SK-N-SH treated with all-trans-retinoic acid at 6 μM for 48 hours (cell line): ENCODE data around the gene JARID2.
A peak's percentile ranks its signal among the peaks of the same experiment; 100 is the strongest.

Experiments used
- ATAC-seq: fragments of 200-7000 bp; cut with Tn5 transposase; 3 replicates; pipeline ENCODE4 v1.9.1; 2020; ENCODE audit warnings: mild to moderate bottlenecking, moderate library complexity
- ARNTL ChIP-seq: fragments of 450-650 bp; formaldehyde crosslinking; IDR thresholded peaks from 2 replicates; pipeline ENCODE4 v1.5.0; 2020; ENCODE audit warnings: low read depth, mild to moderate bottlenecking, moderate library complexity, borderline replicate concordance
- CREB5 ChIP-seq: fragments of 250-450 bp; sonication (Bioruptor Pico); IDR thresholded peaks from 2 replicates; pipeline ENCODE4 v1.5.1; 2020; ENCODE audit warnings: low read depth, mild to moderate bottlenecking, moderate library complexity
- CSDC2 ChIP-seq: fragments of 250-450 bp; sonication (Bioruptor Pico); IDR thresholded peaks from 2 replicates; pipeline ENCODE4 v1.5.0; 2020; ENCODE audit warnings: mild to moderate bottlenecking, moderate library complexity
- CSRNP3 ChIP-seq: fragments of 250-450 bp; sonication (Bioruptor Pico); IDR thresholded peaks from 2 replicates; pipeline ENCODE4 v1.5.1; 2021; ENCODE audit warnings: mild to moderate bottlenecking, moderate library complexity
- ESRRG ChIP-seq: fragments of 250-450 bp; sonication (Bioruptor Pico); IDR thresholded peaks from 2 replicates; pipeline ENCODE4 v1.6.1; 2021; ENCODE audit warnings: mild to moderate bottlenecking
- GLIS3 ChIP-seq: fragments of 250-450 bp; sonication (Bioruptor Pico); IDR thresholded peaks from 2 replicates; pipeline ENCODE4 v1.5.0; 2020; ENCODE audit warnings: mild to moderate bottlenecking, moderate library complexity
- ISL1 ChIP-seq: fragments of 250-450 bp; sonication (Bioruptor Pico); IDR thresholded peaks from 2 replicates; pipeline ENCODE4 v2.1.2; 2022; ENCODE audit warnings: mild to moderate bottlenecking, moderate library complexity
- OSR1 ChIP-seq: fragments of 250-450 bp; sonication (Bioruptor Pico); IDR thresholded peaks from 2 replicates; pipeline ENCODE4 v1.8.0; 2022; ENCODE audit warnings: moderate library complexity, mild to moderate bottlenecking, inconsistent platforms
- PATZ1 ChIP-seq: fragments of 250-450 bp; sonication (Bioruptor Pico); IDR thresholded peaks from 2 replicates; pipeline ENCODE4 v1.8.0; 2020; ENCODE audit warnings: mild to moderate bottlenecking, moderate library complexity, borderline replicate concordance
- POU6F1 ChIP-seq: fragments of 250-450 bp; sonication (Bioruptor Pico); IDR thresholded peaks from 2 replicates; pipeline ENCODE4 v1.8.0; 2021; ENCODE audit warnings: low read depth, mild to moderate bottlenecking, moderate library complexity, borderline replicate concordance
- PPARA ChIP-seq: fragments of 250-450 bp; sonication (Bioruptor Pico); IDR thresholded peaks from 2 replicates; pipeline ENCODE4 v1.5.0; 2020; ENCODE audit warnings: mild to moderate bottlenecking, borderline replicate concordance
- SNAI2 ChIP-seq: fragments of 250-450 bp; sonication (Bioruptor Pico); IDR thresholded peaks from 2 replicates; pipeline ENCODE4 v1.5.0; 2020; ENCODE audit warnings: mild to moderate bottlenecking, moderate library complexity
- TCF4 ChIP-seq: fragments of 250-450 bp; sonication (Bioruptor Pico); IDR thresholded peaks from 2 replicates; pipeline ENCODE4 v1.8.0; 2021; ENCODE audit warnings: mild to moderate bottlenecking, moderate library complexity, borderline replicate concordance
- TOX ChIP-seq: fragments of 250-450 bp; sonication (Bioruptor Pico); IDR thresholded peaks from 2 replicates; pipeline ENCODE4 v1.8.0; 2021; ENCODE audit warnings: mild to moderate bottlenecking, moderate library complexity, borderline replicate concordance
- TSHZ2 ChIP-seq: fragments of 250-450 bp; sonication (Bioruptor Pico); IDR thresholded peaks from 2 replicates; pipeline ENCODE4 v1.5.0; 2020; ENCODE audit warnings: mild to moderate bottlenecking, moderate library complexity
- ZC3H10 ChIP-seq: fragments of 250-450 bp; sonication (Bioruptor Pico); IDR thresholded peaks from 2 replicates; pipeline ENCODE4 v1.5.1; 2021; ENCODE audit warnings: mild to moderate bottlenecking, moderate library complexity
- ZFP3 ChIP-seq: fragments of 250-450 bp; sonication (Bioruptor Pico); IDR thresholded peaks from 2 replicates; pipeline ENCODE4 v1.5.0; 2020; ENCODE audit warnings: mild to moderate bottlenecking, moderate library complexity
- ZFP30 ChIP-seq: fragments of 450-650 bp; formaldehyde crosslinking; IDR thresholded peaks from 2 replicates; pipeline ENCODE4 v1.5.0; 2022; ENCODE audit warnings: mild to moderate bottlenecking, moderate library complexity
- ZNF565 ChIP-seq: fragments of 450-650 bp; formaldehyde crosslinking; conservative IDR thresholded peaks from 2 replicates; pipeline ENCODE4 v1.5.0; 2020; ENCODE audit warnings: low read depth, mild to moderate bottlenecking, moderate library complexity
- ZNF70 ChIP-seq: fragments of 450-650 bp; formaldehyde crosslinking; IDR thresholded peaks from 2 replicates; pipeline ENCODE4 v1.5.0; 2020; ENCODE audit warnings: mild to moderate bottlenecking, moderate library complexity
- ZNF8 ChIP-seq: fragments of 450-650 bp; formaldehyde crosslinking; IDR thresholded peaks from 2 replicates; pipeline ENCODE4 v1.5.0; 2020; ENCODE audit warnings: mild to moderate bottlenecking, moderate library complexity

JARID2 gene

GRCh38 chr6:15477746-15478145, 231.9 kb downstream of the JARID2 start:
- no peak for ATAC-seq
- no peak for TF ChIP-seq TCF4 (CRISPR knock-in tag)
- TF ChIP-seq ARNTL: no peak
- no peak for TF ChIP-seq ZC3H10 (CRISPR knock-in tag)
- no peak for TF ChIP-seq ZFP30
- no peak for TF ChIP-seq ZNF8 (CRISPR knock-in tag)

GRCh38 chr6:15479761-15480160, 233.9 kb downstream of the JARID2 start:
- TF ChIP-seq TSHZ2 (CRISPR knock-in tag) (no peak), SNAI2 (no peak), TOX (CRISPR knock-in tag) (no peak), CSRNP3 (no peak), ISL1 (CRISPR knock-in tag) (peak; percentile 32; the same call in 1 of the 2 replicates), ZFP30 (no peak), ESRRG (CRISPR knock-in tag) (no peak), ZNF8 (CRISPR knock-in tag) (no peak)
- peak; percentile 66 for ATAC-seq

GRCh38 chr6:15480525-15480924, 234.7 kb downstream of the JARID2 start:
- no peak for ATAC-seq
- TF ChIP-seq ZNF70 (CRISPR knock-in tag): no peak
- no peak for TF ChIP-seq TSHZ2 (CRISPR knock-in tag)
- no peak for TF ChIP-seq SNAI2
- no peak for TF ChIP-seq POU6F1 (CRISPR knock-in tag)
- no peak for TF ChIP-seq ZFP30
- TF ChIP-seq ZFP3 (CRISPR knock-in tag): no peak
- no peak for TF ChIP-seq OSR1 (CRISPR knock-in tag)
- TF ChIP-seq CREB5 (CRISPR knock-in tag): no peak
- TF ChIP-seq TOX (CRISPR knock-in tag): no peak
- TF ChIP-seq CSDC2: no peak
- no peak for TF ChIP-seq GLIS3
- TF ChIP-seq ZNF8 (CRISPR knock-in tag): no peak
- no peak for TF ChIP-seq ESRRG (CRISPR knock-in tag)
- no peak for TF ChIP-seq PATZ1 (CRISPR knock-in tag)
- TF ChIP-seq ZNF565 (CRISPR knock-in tag): no peak
- TF ChIP-seq PPARA: no peak
- no peak for TF ChIP-seq CSRNP3
